ENCODE measurements around the gene EPS8L3.

GRCh38 chr1:109765483-109765815, 1.7 kb upstream of the EPS8L3 start:
- TF ChIP-seq CTCF (conservative IDR thresholded peaks at IDR 0.05; ENCODE audit: low read depth, low read length) (no peak), EZH2 (IDR thresholded peaks at IDR 0.05; ENCODE audit: borderline replicate concordance, low read depth, low read length, poor library complexity, severe bottlenecking) (no peak)

All from A673 (cell line).